ENCODE results near the gene FAM149A. TPM values are rescaled to one million over a fixed set of nuclear protein-coding genes. Genes with fewer than 3 reads are reported as not detected.

The FAM149A gene
- total RNA-seq, 4 donors from 2014 or later = 0.83 to 11.4 (median 4.0) TPM

- 55 to 77% methylated on average over 11 of the region's 11 CpGs for WGBS, 2 donors
- no peaks in the 10 kb centered on the region for H3K9me3 ChIP-seq
- peaks cover 0 to 41% (median 0%) of the 10 kb centered on the region in 3 donors for H3K36me3 ChIP-seq
- H3K4me1 ChIP-seq = peaks cover 0 to 18% (median 0%) of the 10 kb centered on the region in 3 donors
- intact Hi-C loops (cut with DNase I) = no loop called here
- DNase-seq = no peak
- no peaks in the 10 kb centered on the region for H3K27me3 ChIP-seq
- TF ChIP-seq, protein P1, sequence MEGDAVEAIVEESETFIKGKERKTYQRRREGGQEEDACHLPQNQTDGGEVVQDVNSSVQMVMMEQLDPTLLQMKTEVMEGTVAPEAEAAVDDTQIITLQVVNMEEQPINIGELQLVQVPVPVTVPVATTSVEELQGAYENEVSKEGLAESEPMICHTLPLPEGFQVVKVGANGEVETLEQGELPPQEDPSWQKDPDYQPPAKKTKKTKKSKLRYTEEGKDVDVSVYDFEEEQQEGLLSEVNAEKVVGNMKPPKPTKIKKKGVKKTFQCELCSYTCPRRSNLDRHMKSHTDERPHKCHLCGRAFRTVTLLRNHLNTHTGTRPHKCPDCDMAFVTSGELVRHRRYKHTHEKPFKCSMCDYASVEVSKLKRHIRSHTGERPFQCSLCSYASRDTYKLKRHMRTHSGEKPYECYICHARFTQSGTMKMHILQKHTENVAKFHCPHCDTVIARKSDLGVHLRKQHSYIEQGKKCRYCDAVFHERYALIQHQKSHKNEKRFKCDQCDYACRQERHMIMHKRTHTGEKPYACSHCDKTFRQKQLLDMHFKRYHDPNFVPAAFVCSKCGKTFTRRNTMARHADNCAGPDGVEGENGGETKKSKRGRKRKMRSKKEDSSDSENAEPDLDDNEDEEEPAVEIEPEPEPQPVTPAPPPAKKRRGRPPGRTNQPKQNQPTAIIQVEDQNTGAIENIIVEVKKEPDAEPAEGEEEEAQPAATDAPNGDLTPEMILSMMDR (IDR thresholded peaks at IDR 0.05) = no peak
- TF ChIP-seq POLR2A (IDR thresholded peaks at IDR 0.05) = no peak
- H3K4me3 ChIP-seq = no peak overlapping the region
- H3K27ac ChIP-seq = peak overlapping the region in 3 of 4 donors; percentile 43 to 78 (median 69)
Measured at GRCh38 chr4:186078981-186079638, 25.4 kb upstream of the FAM149A start.

DNA sequence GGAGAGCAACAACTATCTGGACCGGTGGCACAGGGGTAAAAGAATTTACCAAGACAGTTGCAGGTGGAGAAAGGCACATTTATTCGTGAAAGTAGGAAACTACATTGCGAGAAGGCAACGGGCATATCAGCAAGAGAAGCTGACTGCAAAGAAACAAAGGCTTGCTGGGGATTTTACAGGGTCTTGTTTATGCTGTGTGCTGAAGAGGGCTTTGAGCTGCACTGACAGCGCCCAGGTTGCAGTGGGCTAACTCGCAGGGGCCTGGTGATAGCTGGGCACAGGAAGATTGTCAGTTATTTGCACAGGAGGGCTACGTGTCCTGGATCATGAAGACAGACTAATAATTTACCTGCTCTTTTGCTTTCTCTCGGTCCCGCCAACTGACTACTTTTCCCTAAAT, 24.8 kb upstream of the FAM149A start:
- no peak for DNase-seq
- Histone ChIP-seq H3K27me3 (no peaks in the 10 kb centered on the region), H3K36me3 (peaks cover 0 to 46% (median 0%) of the 10 kb centered on the region in 3 donors), H3K4me1 (peaks cover 0 to 14% (median 0%) of the 10 kb centered on the region in 3 donors), H3K4me3 (no peak overlapping the region), H3K27ac (peak overlapping the region in 3 of 4 donors; percentile 34 to 69 (median 37)), H3K9me3 (no peaks in the 10 kb centered on the region)
- intact Hi-C loops (cut with DNase I) = no loop called here
- TF ChIP-seq, protein P1 (IDR thresholded peaks at IDR 0.05) = no peak
- no peak for TF ChIP-seq POLR2A (IDR thresholded peaks at IDR 0.05)
- WGBS, 2 donors = 83 to 85% methylated on average over 9 of the region's 9 CpGs

DNA sequence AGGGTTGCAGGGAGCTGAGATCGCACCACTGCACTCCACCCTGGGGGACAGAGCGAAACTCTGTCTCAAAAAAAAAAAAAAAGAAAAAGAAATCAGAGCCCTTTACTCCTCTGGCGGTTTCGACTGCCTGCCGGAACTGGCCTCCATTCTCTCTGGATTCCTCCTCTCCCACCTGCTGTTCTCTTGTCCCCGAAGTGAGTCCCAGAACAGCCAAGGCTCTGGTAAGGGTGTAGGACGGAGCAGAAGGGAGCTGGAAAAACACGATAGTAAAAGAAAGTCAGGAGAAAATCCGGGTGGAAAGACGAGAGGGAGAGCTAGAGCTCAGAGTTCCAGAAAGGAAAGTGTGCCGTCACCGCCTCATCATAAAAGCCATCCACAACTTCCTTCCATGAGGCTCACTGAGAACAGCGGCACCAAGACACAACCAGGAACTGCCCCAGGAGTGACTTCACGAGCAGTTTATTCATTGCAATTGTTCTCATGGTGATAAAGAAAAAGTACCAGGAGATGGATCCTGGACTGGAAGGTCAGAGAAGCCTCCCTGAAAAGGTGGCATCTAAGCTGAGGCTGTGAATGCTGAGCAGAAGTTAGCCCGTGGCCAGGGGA, 23.2 kb upstream of the FAM149A start:
- no peak for DNase-seq
- Histone ChIP-seq H3K4me3 (no peak overlapping the region), H3K9me3 (no peaks in the 10 kb centered on the region), H3K4me1 (peaks cover 0 to 14% (median 0%) of the 10 kb centered on the region in 3 donors), H3K27me3 (no peaks in the 10 kb centered on the region), H3K36me3 (peaks cover 0 to 48% (median 0%) of the 10 kb centered on the region in 3 donors), H3K27ac (no peak overlapping the region)
- 76 to 82% methylated on average over 13 to 15 of the region's 15 CpGs for WGBS, 2 donors
- TF ChIP-seq POLR2A (IDR thresholded peaks at IDR 0.05) = no peak
- TF ChIP-seq, protein P1 (IDR thresholded peaks at IDR 0.05) = no peak
- intact Hi-C loops (cut with DNase I) = no loop called here

DNA sequence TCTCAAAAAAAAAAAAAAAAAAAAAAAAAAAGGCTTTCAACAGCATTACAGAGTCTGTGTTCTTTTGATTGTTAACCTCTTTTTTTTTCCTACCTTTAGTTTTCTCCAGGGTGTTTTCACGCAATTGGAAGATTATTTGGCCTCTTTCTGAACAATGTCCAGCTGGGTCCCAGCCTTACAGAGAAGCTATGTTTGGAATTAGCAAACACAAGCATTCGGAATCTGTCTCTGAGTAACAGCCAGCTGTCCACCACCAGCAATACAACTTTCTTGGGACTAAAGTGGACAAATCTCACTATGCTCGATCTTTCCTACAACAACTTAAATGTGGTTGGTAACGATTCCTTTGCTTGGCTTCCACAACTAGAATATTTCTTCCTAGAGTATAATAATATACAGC, 22.3 kb upstream of the FAM149A start:
- intact Hi-C loops (cut with DNase I) = no loop called here
- Histone ChIP-seq H3K27ac (no peak overlapping the region), H3K4me1 (peaks cover 0 to 14% (median 0%) of the 10 kb centered on the region in 3 donors), H3K27me3 (no peaks in the 10 kb centered on the region), H3K36me3 (peaks cover 0 to 40% (median 0%) of the 10 kb centered on the region in 3 donors), H3K4me3 (no peak overlapping the region), H3K9me3 (no peaks in the 10 kb centered on the region)
- TF ChIP-seq, protein P1 (IDR thresholded peaks at IDR 0.05) = no peak
- no peak for TF ChIP-seq POLR2A (IDR thresholded peaks at IDR 0.05)
- DNase-seq = no peak
- WGBS, 2 donors = 57 to 76% methylated on average over 4 of the region's 4 CpGs

GRCh38 chr4:186088523-186088922, 16.0 kb upstream of the FAM149A start:
- TF ChIP-seq, protein P1 (IDR thresholded peaks at IDR 0.05) = no peak
- no peak for TF ChIP-seq POLR2A (IDR thresholded peaks at IDR 0.05)
- H3K36me3 ChIP-seq = peaks cover 0 to 16% (median 0%) of the 10 kb centered on the region in 3 donors
- H3K27me3 ChIP-seq = no peaks in the 10 kb centered on the region
- no peak overlapping the region for H3K27ac ChIP-seq
- H3K4me1 ChIP-seq = no peaks in the 10 kb centered on the region
- H3K9me3 ChIP-seq = peaks cover 0 to 4% (median 0%) of the 10 kb centered on the region in 3 donors
- H3K4me3 ChIP-seq = no peak overlapping the region
- intact Hi-C loops (cut with DNase I) = no loop called here
- DNase-seq = no peak

All from esophagus squamous epithelium (tissue), 5 donors.